Right lobe of liver (tissue), 4 donors: ENCODE results near the gene BFSP1.

ENCODE experiments used
- CTCF ChIP-seq, 4 donors: fragments of 200-600 bp in 3 of 4; fragments of 450-650 bp in 1 of 4; IDR thresholded peaks; one replicate each; pipeline versions ENCODE4 v1.5.1 to v1.8.0; 2016 to 2022; ENCODE audit warnings: antibody characterized with exemption in 4 of 4, mild to moderate bottlenecking in 2 of 4
- POLR2A ChIP-seq: fragments of 450-650 bp; IDR thresholded peaks from one replicate; pipeline ENCODE4 v1.6.1; 2017; ENCODE audit warnings: antibody characterized with exemption, mild to moderate bottlenecking
- donor health status: DM: no; HTN: no; CAD: no.
- donor health status: DM: no; HTN: no; CAD: no.
- donor health status: DM: no; HTN: yes; CAD: no.

DNA sequence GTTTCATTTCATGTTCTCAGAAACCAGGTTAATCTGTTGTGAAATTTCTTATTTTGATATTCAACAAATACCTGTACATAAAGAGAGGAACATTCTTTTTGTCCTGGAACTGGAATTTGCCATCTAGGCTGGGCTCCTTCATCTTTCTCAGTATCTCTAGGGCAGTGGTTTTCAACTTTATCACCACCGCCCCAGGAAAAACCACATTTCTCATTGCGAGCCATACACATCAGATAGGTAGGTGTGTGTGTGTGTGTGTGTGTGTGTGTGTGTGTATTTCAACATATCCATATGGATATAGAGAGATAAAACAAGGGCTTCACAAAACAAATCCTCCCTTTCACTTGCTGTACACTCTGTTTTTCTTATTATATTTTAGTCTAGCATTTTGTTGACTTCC, 24.1 kb downstream of the BFSP1 start:
- TF ChIP-seq POLR2A (no peak), CTCF (IDR thresholded peaks at IDR 0.05) (no peak)
